H1 (cell line): ENCODE results near the gene ACSM3. TPM values are rescaled to one million over a fixed set of nuclear protein-coding genes. Genes with fewer than 3 reads are reported as not detected.
A peak's percentile ranks its signal among the peaks of the same experiment; 100 is the strongest.

ENCODE experiments used
- KDM5A ChIP-seq: fragments of 200-600 bp; IDR thresholded peaks from 2 replicates; pipeline ENCODE4 v1.7.1; 2012; ENCODE audit warnings: mild to moderate bottlenecking, low read length, inconsistent platforms, mixed read lengths
- TBP ChIP-seq: IDR thresholded peaks from 2 replicates; pipeline ENCODE4 v1.6.1; 2011; ENCODE audit warnings: low read depth, low read length, improper control_type of control experiment
- polyA plus RNA-seq, 7 experiments: library from polyadenylated mRNA; depleted of rRNA in 3 of 7; stranded (reverse) in 5 of 7; unstranded in 2 of 7; fragments of >200 nt in 5 of 7; fragments of 200-250 nt in 2 of 7; gene quantifications; 1 replicate in 5 of 7; 2 replicates in 1 of 7; 4 replicates in 1 of 7; pipeline versions ENCODE4 v1.2.1 to v1.2.3, GENCODE V29; 2011 to 2013; ENCODE audit warnings: missing spikeins in 2 of 7, mixed read lengths in 2 of 7
- total RNA-seq: library from RNA; stranded (reverse); fragmentation: NEBNext Ultra II Directional; extraction: Animal tissue kit (Norgen Biotek cat#: 25700); gene quantifications from 2 replicates; pipeline ENCODE4 v1.2.1, GENCODE V29; 2021

The ACSM3 gene
- total and polyA plus RNA-seq, 2 of the 8 experiments (the other 6 are each of a cell fraction or from before 2014, with no cell fraction given): 5.7 to 6.2 TPM

DNA sequence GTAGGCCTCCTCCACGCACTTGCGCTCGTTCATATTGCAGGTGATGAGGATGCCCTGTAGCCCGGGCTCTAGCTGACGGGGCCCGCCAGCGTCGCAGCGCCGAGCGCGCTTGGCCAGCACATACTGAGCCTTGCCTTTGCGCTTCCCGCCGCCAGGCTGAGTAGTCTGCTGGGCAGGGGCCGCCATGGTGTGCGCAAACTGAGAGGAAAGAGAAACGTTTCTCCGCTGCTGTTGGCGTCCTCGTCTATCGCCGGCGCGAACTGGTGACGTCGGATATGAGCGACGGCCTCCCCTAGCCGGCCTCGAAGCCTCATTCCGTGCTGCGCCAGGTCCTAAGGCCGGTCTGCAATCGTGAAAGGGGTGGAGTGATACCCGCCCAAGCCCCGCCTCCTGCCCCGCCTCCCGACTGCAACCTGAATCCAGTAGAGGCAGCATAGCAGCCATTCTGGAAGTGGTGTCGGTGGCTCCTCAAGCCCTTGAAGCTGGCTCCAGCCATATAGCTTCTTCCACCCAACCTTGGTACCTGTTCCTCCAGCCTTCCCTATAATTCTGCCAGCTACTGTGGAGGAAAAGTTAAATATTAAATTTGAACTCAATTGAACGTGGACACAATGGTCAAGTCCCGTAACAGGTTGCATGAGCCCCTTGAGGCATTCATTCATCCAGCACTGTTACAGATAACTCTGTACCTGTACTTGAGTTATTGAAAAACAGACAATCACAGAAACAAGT, 22.1 kb upstream of the ACSM3 start, which contains the start of gene THUMPD1 (continued):
- TF ChIP-seq KDM5A: peak; percentile 96
- peak; percentile 80; the same call in 1 of the 2 replicates for TF ChIP-seq TBP
